Mucosa of rectum (tissue), 2 donors: Measurements from ENCODE around the gene CD101.
"Not testable (repeated sequence)": the region's sequence is repeated elsewhere in the genome, so short reads cannot be mapped to it uniquely, and the experiment has no call there.

Experiments
- H3K27ac ChIP-seq, 2 donors: one replicate each; pipeline ENCODE4 v1.7.0; 2013; ENCODE audit warnings: inconsistent platforms in 2 of 2, low read depth in 2 of 2, low read length in 2 of 2
- H3K27me3 ChIP-seq, 2 donors: one replicate each; pipeline ENCODE4 v1.7.0; 2013; ENCODE audit warnings: low read length in 2 of 2; ENCODE audit not compliant: control insufficient read depth in 2 of 2, insufficient read depth in 2 of 2
- H3K36me3 ChIP-seq, 2 donors: one replicate each; pipeline ENCODE4 v1.7.0; 2013; ENCODE audit warnings: low read length in 2 of 2; ENCODE audit not compliant: control insufficient read depth in 2 of 2, insufficient read depth in 2 of 2
- H3K4me1 ChIP-seq, 2 donors: one replicate each; pipeline ENCODE4 v1.7.0; 2013; ENCODE audit warnings: low read length in 2 of 2, mild to moderate bottlenecking in 1 of 2; ENCODE audit not compliant: control insufficient read depth in 2 of 2, insufficient read depth in 2 of 2
- H3K4me3 ChIP-seq, 2 donors: one replicate each; pipeline ENCODE4 v1.7.0; 2013; ENCODE audit warnings: low read length in 2 of 2
- H3K9ac ChIP-seq, 2 donors: one replicate each; pipeline ENCODE4 v1.7.0; 2013; ENCODE audit warnings: low read length in 2 of 2, low read depth in 1 of 2, mild to moderate bottlenecking in 1 of 2
- H3K9me3 ChIP-seq, 2 donors: one replicate each; pipeline ENCODE4 v1.7.0; 2013; ENCODE audit warnings: low read length in 2 of 2; ENCODE audit not compliant: control insufficient read depth in 2 of 2
- donor health status: healthy.
- donor health status: Normal muscosa, but diverticular disease.

The CD101 gene

DNA sequence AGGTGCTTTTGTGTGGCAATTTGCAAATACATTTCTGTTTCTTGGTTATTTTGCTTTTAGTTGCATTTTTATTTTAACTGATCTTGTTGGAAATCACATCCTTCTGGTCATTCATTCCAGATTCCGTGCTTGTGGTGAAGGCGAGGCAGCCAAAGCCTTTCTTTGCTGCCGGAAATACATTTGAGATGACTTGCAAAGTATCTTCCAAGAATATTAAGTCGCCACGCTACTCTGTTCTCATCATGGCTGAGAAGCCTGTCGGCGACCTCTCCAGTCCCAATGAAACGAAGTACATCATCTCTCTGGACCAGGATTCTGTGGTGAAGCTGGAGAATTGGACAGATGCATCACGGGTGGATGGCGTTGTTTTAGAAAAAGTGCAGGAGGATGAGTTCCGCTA, 34.8 kb upstream of the CD101 start:
- Histone ChIP-seq H3K36me3 (peaks cover 18 to 20% of the 10 kb centered on the region in 2 donors), H3K4me3 (no peak overlapping the region), H3K9ac (no peak overlapping the region), H3K27me3 (no peaks in the 10 kb centered on the region), H3K9me3 (no peaks in the 10 kb centered on the region), H3K27ac (no peak overlapping the region), H3K4me1 (peaks cover 0 to 4% of the 10 kb centered on the region in 2 donors)

DNA sequence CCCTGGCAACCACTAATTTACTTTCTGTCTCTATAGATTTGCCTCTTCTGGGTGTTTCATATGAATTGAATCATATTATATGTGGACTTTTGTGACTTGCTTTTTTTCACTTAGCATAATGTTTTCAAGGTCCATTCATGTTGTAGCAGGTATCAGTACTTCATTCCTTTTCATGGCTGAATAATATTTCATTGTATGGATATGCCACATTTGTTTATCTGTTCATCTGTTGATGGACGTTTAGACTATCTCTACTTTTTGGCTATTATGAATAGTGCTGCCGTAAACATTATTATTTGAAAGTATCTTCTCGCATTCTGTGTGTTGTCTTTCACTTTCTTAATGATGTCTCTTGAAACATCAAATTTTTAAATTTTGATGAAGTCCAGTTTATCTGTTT, 32.8 kb upstream of the CD101 start:
- H3K9ac ChIP-seq = no peak overlapping the region
- no peak overlapping the region for H3K27ac ChIP-seq
- H3K9me3 ChIP-seq = no peaks in the 10 kb centered on the region
- no peak overlapping the region for H3K4me3 ChIP-seq
- peaks cover 10 to 12% of the 10 kb centered on the region in 2 donors for H3K36me3 ChIP-seq
- H3K4me1 ChIP-seq = no peaks in the 10 kb centered on the region
- no peaks in the 10 kb centered on the region for H3K27me3 ChIP-seq

- H3K27ac ChIP-seq = peak overlapping the region in 1 of 2 donors; percentile 3
- H3K36me3 ChIP-seq = peaks cover 17 to 21% of the 10 kb centered on the region in 2 donors
These were observed 30.2 kb upstream of the CD101 start for GRCh38 chr1:116971258-116971860.

DNA sequence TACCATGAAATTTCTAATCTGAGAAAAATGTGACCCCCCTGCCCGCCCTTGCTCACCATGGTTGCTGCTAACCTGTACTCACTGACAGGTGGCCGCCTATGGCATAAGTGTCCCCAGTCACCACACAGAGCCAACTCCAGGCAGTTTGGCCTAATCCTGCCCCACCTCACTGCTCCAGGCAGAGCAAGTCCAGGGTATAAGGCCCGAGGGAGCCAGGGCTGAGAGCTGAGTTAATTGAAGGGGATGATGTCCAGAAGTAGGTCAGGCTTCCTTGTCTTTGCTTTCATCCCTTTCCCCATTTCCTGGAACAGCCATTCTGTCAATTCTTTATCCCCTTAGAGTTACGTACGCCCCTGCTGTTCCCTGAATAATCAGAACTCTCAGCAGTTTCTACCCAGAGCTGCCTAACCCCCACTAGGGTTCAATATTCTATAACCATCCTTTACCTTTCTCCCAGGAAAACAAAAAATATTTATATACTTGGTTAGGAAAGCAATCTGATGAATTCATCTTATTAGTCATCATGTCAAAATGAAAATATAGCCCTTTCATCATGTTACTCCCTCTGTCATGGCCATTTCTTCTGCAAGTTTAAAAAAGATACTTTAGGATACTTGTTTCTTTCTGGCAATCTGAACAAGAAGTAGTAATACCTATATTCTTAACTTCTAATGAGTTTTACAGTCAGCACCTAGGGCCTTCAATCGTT, 29.4 kb upstream of the CD101 start:
- H3K36me3 ChIP-seq = peaks cover 12 to 18% of the 10 kb centered on the region in 2 donors
- no peak overlapping the region for H3K9ac ChIP-seq
- no peaks in the 10 kb centered on the region for H3K9me3 ChIP-seq
- no peaks in the 10 kb centered on the region for H3K27me3 ChIP-seq
- no peak overlapping the region for H3K4me3 ChIP-seq
- H3K27ac ChIP-seq = peak overlapping the region in 1 of 2 donors; percentile 3
- no peaks in the 10 kb centered on the region for H3K4me1 ChIP-seq

More at GRCh38 chr1:116971258-116971860, 30.2 kb upstream of the CD101 start:
- H3K9ac ChIP-seq = no peak overlapping the region
- no peak overlapping the region for H3K4me3 ChIP-seq
- no peaks in the 10 kb centered on the region for H3K27me3 ChIP-seq
- no peaks in the 10 kb centered on the region for H3K9me3 ChIP-seq
- no peaks in the 10 kb centered on the region for H3K4me1 ChIP-seq

DNA sequence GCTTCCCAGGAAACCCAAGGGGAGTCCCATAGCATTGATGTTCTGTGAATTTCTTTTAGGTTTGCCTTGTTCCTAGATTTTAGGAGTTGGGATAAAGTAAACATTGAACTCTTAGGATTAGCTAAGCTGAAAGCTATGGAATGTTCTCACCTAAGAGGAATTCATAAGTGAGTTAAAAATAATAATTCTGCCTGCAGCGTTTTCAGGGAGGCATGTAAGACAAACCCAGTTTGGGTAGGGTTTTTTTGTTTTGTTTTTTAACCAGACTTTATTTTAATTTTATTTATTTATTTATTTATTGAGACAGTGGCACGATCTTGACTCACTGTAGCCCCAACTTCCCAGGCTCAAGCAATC, 28.9 kb upstream of the CD101 start:
- H3K36me3 ChIP-seq = peaks cover 7 to 13% of the 10 kb centered on the region in 2 donors
- H3K27ac ChIP-seq = no peak overlapping the region
- H3K9ac ChIP-seq = no peak overlapping the region
- H3K27me3 ChIP-seq = no peaks in the 10 kb centered on the region
- no peaks in the 10 kb centered on the region for H3K4me1 ChIP-seq
- H3K9me3 ChIP-seq = no peaks in the 10 kb centered on the region
- no peak overlapping the region for H3K4me3 ChIP-seq

DNA sequence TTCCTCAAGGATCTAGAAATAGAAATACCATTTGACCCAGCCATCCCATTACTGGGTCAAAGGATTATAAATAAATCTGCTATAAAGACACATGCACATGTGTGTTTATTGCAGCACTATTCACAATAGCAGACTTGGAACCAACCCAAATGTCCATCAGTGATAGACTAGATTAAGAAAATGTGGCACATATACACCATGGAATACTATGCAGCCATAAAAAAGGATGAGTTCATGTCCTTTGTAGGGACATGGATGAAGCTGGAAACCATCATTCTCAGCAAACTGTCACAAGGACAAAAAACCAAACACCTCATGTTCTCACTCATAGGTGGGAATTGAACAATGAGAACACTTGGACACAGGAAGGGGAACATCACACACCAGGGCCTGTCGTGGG, 21.3 kb upstream of the CD101 start:
- not testable (repeated sequence) for H3K4me3 ChIP-seq, H3K9ac ChIP-seq, H3K27me3 ChIP-seq, H3K36me3 ChIP-seq, H3K9me3 ChIP-seq, H3K27ac ChIP-seq
- peaks cover 20 to 24% of the 10 kb centered on the region in 2 donors for H3K4me1 ChIP-seq

DNA sequence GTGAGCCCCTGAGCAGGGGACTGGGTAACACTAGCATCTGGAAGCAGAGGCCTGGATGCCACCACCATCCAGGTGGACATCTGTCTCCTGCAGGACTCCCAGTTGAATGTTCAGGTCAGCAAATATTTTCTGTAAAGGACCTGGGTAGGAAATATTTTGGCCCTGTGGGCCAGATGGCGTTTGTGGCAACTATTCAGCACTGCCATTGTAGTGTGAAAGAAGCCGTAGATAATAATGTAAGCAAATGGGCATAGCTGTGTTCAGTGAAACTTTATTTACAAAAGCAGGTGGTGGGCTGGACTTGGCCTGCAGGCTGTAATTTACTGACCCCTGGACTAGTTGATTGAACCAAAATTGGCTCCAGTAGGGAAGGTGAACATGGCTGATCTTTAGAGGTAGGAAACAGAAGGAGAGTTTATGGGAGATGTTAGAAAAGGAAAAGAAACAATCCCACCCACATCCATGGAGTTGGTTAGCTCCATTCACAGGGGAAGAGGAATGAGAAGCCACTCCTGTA, 20.0 kb upstream of the CD101 start:
- H3K27ac ChIP-seq = peak overlapping the region in 1 of 2 donors; percentile 20
- no peaks in the 10 kb centered on the region for H3K36me3 ChIP-seq
- H3K4me3 ChIP-seq = no peak overlapping the region
- no peak overlapping the region for H3K9ac ChIP-seq
- H3K4me1 ChIP-seq = peaks cover 20 to 24% of the 10 kb centered on the region in 2 donors
- H3K9me3 ChIP-seq = no peaks in the 10 kb centered on the region
- H3K27me3 ChIP-seq = no peaks in the 10 kb centered on the region

GRCh38 chr1:116982319-116983004, 19.1 kb upstream of the CD101 start:
- Histone ChIP-seq H3K4me3 (no peak overlapping the region), H3K27ac (peak overlapping the region; percentile 11 to 56), H3K27me3 (no peaks in the 10 kb centered on the region), H3K4me1 (peaks cover 20 to 24% of the 10 kb centered on the region in 2 donors), H3K36me3 (peaks cover 0 to under 1% of the 10 kb centered on the region in 2 donors), H3K9me3 (no peaks in the 10 kb centered on the region), H3K9ac (no peak overlapping the region)

DNA sequence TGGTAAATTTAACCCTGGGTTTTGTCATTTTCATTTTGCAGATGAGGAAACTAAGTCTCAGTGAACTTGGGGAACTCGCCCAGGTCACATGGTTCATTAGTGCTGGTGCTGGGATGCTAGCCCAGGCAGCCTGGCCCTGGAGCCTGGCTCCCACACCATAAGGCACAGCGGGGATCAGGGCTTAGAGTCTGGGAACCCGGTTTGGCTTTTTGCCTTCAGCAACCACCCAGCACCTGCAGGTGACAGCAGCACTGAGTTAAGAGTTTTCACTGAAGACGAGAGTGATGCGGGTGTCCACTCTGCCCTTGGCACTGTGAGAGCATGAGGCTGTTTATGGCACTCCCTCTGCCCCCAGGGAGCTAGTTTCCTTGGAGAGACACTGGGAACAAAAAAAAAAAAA, 18.4 kb upstream of the CD101 start:
- Histone ChIP-seq H3K9me3 (no peaks in the 10 kb centered on the region), H3K27me3 (no peaks in the 10 kb centered on the region), H3K4me1 (peaks cover 20 to 31% of the 10 kb centered on the region in 2 donors), H3K4me3 (no peak overlapping the region), H3K36me3 (peaks cover 0 to 3% of the 10 kb centered on the region in 2 donors), H3K9ac (no peak overlapping the region), H3K27ac (peak overlapping the region; percentile 11 to 56)

DNA sequence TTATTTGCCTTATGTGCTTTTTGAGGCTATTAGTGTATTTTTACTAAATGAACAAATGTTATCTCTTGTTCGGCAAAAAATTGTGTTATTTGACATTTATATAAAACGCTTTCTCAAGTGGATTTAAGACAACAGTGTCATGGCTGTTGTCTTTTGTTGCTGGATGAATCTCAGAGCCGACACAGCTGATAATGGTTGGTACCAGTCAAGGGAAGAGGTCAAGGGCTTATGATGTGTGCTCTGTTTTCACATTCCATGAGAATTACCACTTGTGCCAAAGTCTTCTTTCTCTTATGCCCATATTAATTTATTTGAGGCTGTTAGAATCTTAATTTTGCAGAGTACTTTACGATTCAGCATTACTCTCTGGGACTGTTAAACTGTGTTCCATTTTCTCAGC, 17.9 kb upstream of the CD101 start:
- Histone ChIP-seq H3K27me3 (no peaks in the 10 kb centered on the region), H3K36me3 (peaks cover 0 to 3% of the 10 kb centered on the region in 2 donors), H3K27ac (peak overlapping the region in 1 of 2 donors; percentile 16), H3K4me1 (peaks cover 20 to 36% of the 10 kb centered on the region in 2 donors), H3K9me3 (no peaks in the 10 kb centered on the region), H3K9ac (no peak overlapping the region), H3K4me3 (no peak overlapping the region)
